ENCODE results near the gene CST9L. TPM values are rescaled to one million over a fixed set of nuclear protein-coding genes. Genes with fewer than 3 reads are reported as not detected.

The CST9L gene
- total RNA-seq, 1 experiment from 2014 or later: not detected

DNA sequence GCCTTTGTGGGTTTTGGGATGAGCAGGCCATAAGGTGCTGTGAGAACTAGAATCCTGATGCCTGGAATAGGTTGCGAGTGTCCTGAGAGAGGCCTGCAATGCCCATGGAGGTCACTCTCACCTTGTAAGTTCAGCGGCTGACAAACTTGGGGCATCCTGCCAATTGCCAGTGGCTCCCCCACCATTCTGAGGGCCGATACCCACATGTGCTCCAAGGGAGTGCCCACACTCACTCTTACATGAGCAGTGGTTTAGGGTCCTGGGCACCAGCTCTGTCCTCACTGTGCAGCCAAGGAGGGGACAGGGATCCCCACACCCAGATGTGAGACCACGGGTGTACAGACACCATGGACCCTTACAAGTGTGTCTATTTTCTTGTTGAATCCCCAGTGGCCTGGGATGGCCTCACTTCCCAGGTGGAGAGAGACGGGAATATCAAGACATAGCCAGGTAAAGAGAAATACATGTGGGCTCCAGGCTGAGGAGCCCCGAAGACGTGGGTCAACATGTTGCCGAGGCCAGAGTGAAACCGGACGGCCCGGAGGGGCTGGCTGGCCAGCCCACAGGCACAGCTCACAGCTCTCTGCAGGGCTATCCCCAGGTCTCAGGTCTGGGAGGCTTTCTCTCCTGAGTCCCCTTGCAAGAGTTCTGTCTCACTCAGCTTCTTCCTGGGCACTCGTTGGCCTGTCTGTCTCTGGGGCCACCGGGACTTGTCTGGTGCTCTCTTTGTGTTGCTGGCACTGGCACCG is 39.4 kb upstream of the CST9L start:
- Histone ChIP-seq H3K27ac (ENCODE audit: low read length) (no peak overlapping the region), H3K9me3 (ENCODE audit: low read length) (no peaks in the 10 kb centered on the region), H3K4me2 (ENCODE audit: low read length) (no peak overlapping the region), H3K4me3 (ENCODE audit: low read length) (no peak overlapping the region), H3K27me3 (ENCODE audit: low read length) (peaks cover 13% of the 10 kb centered on the region), H4K20me1 (ENCODE audit: low read length) (no peaks in the 10 kb centered on the region), H3K9me2 (replicated peaks; ENCODE audit: low read length) (no peaks in the 10 kb centered on the region), H3K9ac (ENCODE audit: low read length) (no peak overlapping the region), H2AFZ (ENCODE audit: low read length) (no peak overlapping the region), H3K36me3 (ENCODE audit: low read depth, low read length) (no peaks in the 10 kb centered on the region), H3K4me1 (ENCODE audit: insufficient read depth, low read length) (no peaks in the 10 kb centered on the region), H3F3A (ENCODE audit: low read length, unreplicated experiment) (no peaks in the 10 kb centered on the region), H3K79me2 (ENCODE audit: low read length) (no peaks in the 10 kb centered on the region)
- no peak for TF ChIP-seq EZH2phosphoT487 (IDR thresholded peaks at IDR 0.05; ENCODE audit: borderline replicate concordance, low read length)
- BruUV-seq (replicated peaks): no TSS peak
- intact Hi-C loops (cut with micrococcal nuclease): loop anchor here (2.0 kb wide), 1 partner anchor 257 kb away; the partner anchor contains the start of gene NXT1
- ChIA-PET CTCF (no interaction called here), POLR2A (ENCODE audit: unreplicated experiment) (interaction anchor here (0.5 kb wide), 1 partner anchor 74 kb away, joined by 3 read pairs; no protein-coding TSS in a partner anchor)
- no peak for DNase-seq
- ATAC-seq: no peak

DNA sequence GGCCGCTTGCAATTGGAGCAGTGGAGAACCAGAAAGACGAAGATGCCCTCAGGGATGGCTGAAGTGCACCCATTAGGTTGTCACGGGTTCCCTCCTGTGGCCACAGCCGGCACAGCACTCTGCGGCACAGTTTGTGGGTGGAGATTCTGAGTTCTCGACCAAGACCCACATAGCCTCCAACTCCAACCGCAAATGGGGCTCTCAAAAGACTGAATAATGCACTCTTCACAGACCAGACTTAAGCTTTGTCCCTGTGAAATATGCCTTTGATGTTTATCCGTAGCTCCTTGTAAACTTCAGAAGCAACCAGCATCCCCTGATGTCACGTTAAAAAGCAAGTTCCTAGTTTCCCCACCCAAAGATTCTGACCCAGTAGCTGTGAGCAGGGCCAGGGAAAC is 38.4 kb upstream of the CST9L start:
- POLR2A ChIA-PET (ENCODE audit: unreplicated experiment): no interaction called here
- BruUV-seq (replicated peaks): no TSS peak

DNA sequence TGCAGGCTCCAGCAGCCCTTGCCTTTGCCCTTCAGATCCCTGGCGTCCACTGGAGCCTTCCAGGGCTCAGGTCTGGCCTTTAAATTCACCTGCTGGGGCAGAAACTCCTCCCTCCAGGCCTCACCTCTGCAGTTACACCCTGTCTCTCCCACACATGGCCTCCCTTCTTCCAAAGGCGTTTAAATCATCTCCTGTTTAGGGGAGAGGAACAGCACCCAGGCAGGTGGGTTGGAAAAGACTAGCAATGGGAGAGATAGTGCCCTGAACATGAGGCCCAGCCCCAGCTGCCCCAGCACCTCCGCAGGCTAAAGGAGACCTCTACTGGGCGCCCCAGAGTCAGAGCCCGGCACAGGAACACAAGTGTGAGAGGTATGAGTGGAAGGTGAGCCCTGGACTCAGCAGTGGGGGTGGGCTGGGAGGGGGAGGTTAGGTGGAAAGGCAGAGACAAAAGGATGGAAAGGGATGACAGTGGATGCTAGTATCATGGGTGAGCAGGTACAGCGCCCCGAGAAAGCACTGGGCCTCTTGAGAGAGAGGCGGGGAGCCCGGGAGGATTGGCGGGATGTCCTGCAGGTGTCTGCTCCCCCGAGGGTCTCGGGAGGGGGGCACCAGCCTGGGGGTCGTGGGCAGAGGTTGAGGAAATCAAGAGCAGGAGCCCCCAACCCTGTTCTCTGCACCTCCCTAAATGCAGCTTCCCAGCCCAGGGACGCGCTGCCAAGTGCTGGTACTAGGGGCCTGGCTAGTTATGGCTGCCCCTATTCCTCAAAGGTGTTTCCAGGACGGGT is 37.8 kb upstream of the CST9L start, which contains the start of gene CST9:
Gene CST9 (minus strand): TSS at position 51 of the 785 bp plus-strand sequence. CDS start 53 bp downstream, outside the sequence.
- H3K27me3 ChIP-seq (ENCODE audit: low read length): peaks cover 12% of the 10 kb centered on the region
- no peak for ATAC-seq
- H3K9me2 ChIP-seq (replicated peaks; ENCODE audit: low read length): no peaks in the 10 kb centered on the region
- 0 out of 2 replicates have a peak within 1 kb of the TSS, but pooled peaks have one; percentile 8 for H3K4me2 ChIP-seq (ENCODE audit: low read length)
- no peaks in the 10 kb centered on the region for H3K4me1 ChIP-seq (ENCODE audit: insufficient read depth, low read length)
- no peaks in the 10 kb centered on the region for H3K79me2 ChIP-seq (ENCODE audit: low read length)
- DNase-seq: no peak
- ChIA-PET POLR2A (ENCODE audit: unreplicated experiment) (no interaction called here), CTCF (interaction anchor here (0.6 kb wide), 1 partner anchor 167 kb away, joined by 3 read pairs; the partner anchor contains the start of gene CSTL1)
- intact Hi-C loops (cut with micrococcal nuclease): loop anchor here (1.0 to 2.0 kb wide), 2 partner anchors 165 to 255 kb away; partner anchors contain the start of gene NXT1
- H3K36me3 ChIP-seq (ENCODE audit: low read depth, low read length): no peaks in the 10 kb centered on the region
- H3K27ac ChIP-seq (ENCODE audit: low read length): no peak within 1 kb of the TSS
- BruUV-seq (replicated peaks): no TSS peak
- no peak within 1 kb of the TSS for H3K4me3 ChIP-seq (ENCODE audit: low read length)
- TF ChIP-seq EZH2 (IDR thresholded peaks at IDR 0.05; ENCODE audit: low read length, unreplicated experiment) (no peak), EZH2phosphoT487 (IDR thresholded peaks at IDR 0.05; ENCODE audit: borderline replicate concordance, low read length) (no peak)
- TF ChIP-seq, protein P1, sequence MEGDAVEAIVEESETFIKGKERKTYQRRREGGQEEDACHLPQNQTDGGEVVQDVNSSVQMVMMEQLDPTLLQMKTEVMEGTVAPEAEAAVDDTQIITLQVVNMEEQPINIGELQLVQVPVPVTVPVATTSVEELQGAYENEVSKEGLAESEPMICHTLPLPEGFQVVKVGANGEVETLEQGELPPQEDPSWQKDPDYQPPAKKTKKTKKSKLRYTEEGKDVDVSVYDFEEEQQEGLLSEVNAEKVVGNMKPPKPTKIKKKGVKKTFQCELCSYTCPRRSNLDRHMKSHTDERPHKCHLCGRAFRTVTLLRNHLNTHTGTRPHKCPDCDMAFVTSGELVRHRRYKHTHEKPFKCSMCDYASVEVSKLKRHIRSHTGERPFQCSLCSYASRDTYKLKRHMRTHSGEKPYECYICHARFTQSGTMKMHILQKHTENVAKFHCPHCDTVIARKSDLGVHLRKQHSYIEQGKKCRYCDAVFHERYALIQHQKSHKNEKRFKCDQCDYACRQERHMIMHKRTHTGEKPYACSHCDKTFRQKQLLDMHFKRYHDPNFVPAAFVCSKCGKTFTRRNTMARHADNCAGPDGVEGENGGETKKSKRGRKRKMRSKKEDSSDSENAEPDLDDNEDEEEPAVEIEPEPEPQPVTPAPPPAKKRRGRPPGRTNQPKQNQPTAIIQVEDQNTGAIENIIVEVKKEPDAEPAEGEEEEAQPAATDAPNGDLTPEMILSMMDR (conservative IDR thresholded peaks at IDR 0.05; ENCODE audit: low read depth, low read length): no peak
- no peak within 1 kb of the TSS for H3K9ac ChIP-seq (ENCODE audit: low read length)
- no peaks in the 10 kb centered on the region for H3F3A ChIP-seq (ENCODE audit: low read length, unreplicated experiment)
- no peak within 1 kb of the TSS; the same call in 1 of the 2 replicates for H2AFZ ChIP-seq (ENCODE audit: low read length)
- no peaks in the 10 kb centered on the region for H4K20me1 ChIP-seq (ENCODE audit: low read length)
- H3K9me3 ChIP-seq (ENCODE audit: low read length): no peaks in the 10 kb centered on the region

More for the DNA sequence above, 38.4 kb upstream of the CST9L start:
- Histone ChIP-seq H4K20me1 (ENCODE audit: low read length) (no peaks in the 10 kb centered on the region), H3K4me2 (ENCODE audit: low read length) (0 out of 2 replicates have a peak overlapping the region, but pooled peaks have one; percentile 8), H3K9me2 (replicated peaks; ENCODE audit: low read length) (no peaks in the 10 kb centered on the region), H3K4me1 (ENCODE audit: insufficient read depth, low read length) (no peaks in the 10 kb centered on the region), H3K36me3 (ENCODE audit: low read depth, low read length) (no peaks in the 10 kb centered on the region), H3K79me2 (ENCODE audit: low read length) (no peaks in the 10 kb centered on the region), H2AFZ (ENCODE audit: low read length) (no peak overlapping the region; the same call in 1 of the 2 replicates), H3K9ac (ENCODE audit: low read length) (no peak overlapping the region), H3K27me3 (ENCODE audit: low read length) (peaks cover 14% of the 10 kb centered on the region), H3K4me3 (ENCODE audit: low read length) (no peak overlapping the region), H3K27ac (ENCODE audit: low read length) (no peak overlapping the region), H3F3A (ENCODE audit: low read length, unreplicated experiment) (no peaks in the 10 kb centered on the region), H3K9me3 (ENCODE audit: low read length) (no peaks in the 10 kb centered on the region)
- DNase-seq (peak; percentile 88), ATAC-seq (peak; percentile 95)
- intact Hi-C loops (cut with micrococcal nuclease): loop anchor here (1.0 to 2.0 kb wide), 2 partner anchors 165 to 256 kb away; partner anchors contain the start of gene NXT1
- no peak for TF ChIP-seq EZH2 (IDR thresholded peaks at IDR 0.05; ENCODE audit: low read length, unreplicated experiment)
- TF ChIP-seq, protein P1 (conservative IDR thresholded peaks at IDR 0.05; ENCODE audit: low read depth, low read length): peak; percentile 95
- CTCF ChIA-PET: no interaction called here

Data from PC-3 (cell line).